Neural progenitor cell (in vitro differentiated cells): ENCODE data around the gene PI4K2B.
"Not testable (repeated sequence)": the region's sequence is repeated elsewhere in the genome, so short reads cannot be mapped to it uniquely, and the experiment has no call there.

ENCODE experiments used
- EZH2 ChIP-seq: fragments of 200-600 bp; sonication (generic); IDR thresholded peaks from 2 replicates; pipeline ENCODE4 v1.6.1; 2017; ENCODE audit warnings: antibody characterized with exemption, mild to moderate bottlenecking, moderate library complexity
- EZH2phosphoT487 ChIP-seq: fragments of 200-600 bp; sonication (generic); IDR thresholded peaks from 2 replicates; pipeline ENCODE4 v1.6.1; 2017; ENCODE audit warnings: antibody characterized with exemption
- TF ChIP-seq, protein P1 (sequence below): fragments of 200-600 bp; sonication (generic); IDR thresholded peaks from 2 replicates; pipeline ENCODE4 v1.5.1; 2017; ENCODE audit warnings: antibody characterized with exemption, mild to moderate bottlenecking

DNA sequence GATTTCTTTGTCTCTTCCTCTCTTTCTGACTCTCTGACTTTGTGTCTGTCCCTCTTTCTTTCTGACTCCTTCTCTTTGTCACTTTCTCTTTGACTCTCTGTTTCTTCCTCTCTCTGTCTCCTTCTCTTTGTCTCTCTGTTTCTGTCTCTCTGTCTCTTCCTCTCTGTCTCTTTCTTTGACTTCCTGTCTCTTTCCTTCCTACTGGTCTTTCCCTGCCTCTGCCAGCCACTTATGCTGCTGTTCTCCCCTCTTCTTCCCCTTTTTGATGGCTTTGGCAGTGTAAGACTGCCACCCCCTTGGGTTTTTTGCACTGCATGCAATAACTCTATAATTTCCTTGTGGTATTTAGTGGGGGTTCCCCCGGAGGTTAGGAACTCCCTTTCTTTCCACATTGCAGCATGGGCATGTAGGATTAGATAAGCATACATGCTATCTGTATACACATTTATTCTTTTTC lies 6.9 kb downstream of the PI4K2B start:
- TF ChIP-seq, protein P1, sequence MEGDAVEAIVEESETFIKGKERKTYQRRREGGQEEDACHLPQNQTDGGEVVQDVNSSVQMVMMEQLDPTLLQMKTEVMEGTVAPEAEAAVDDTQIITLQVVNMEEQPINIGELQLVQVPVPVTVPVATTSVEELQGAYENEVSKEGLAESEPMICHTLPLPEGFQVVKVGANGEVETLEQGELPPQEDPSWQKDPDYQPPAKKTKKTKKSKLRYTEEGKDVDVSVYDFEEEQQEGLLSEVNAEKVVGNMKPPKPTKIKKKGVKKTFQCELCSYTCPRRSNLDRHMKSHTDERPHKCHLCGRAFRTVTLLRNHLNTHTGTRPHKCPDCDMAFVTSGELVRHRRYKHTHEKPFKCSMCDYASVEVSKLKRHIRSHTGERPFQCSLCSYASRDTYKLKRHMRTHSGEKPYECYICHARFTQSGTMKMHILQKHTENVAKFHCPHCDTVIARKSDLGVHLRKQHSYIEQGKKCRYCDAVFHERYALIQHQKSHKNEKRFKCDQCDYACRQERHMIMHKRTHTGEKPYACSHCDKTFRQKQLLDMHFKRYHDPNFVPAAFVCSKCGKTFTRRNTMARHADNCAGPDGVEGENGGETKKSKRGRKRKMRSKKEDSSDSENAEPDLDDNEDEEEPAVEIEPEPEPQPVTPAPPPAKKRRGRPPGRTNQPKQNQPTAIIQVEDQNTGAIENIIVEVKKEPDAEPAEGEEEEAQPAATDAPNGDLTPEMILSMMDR, result not testable (repeated sequence)
- TF ChIP-seq EZH2phosphoT487, EZH2: not testable (repeated sequence)
